GM21717 (cell line): ENCODE data around the gene TBRG1.
A peak's percentile ranks its signal among the peaks of the same experiment; 100 is the strongest.

Source experiments
- ATAC-seq: cut with Tn5 transposase; IDR thresholded peaks from one replicate; pipeline ENCODE4 v1.9.1; 2021; ENCODE audit warnings: mild to moderate bottlenecking, moderate library complexity; ENCODE audit not compliant: unreplicated experiment

The TBRG1 gene

DNA sequence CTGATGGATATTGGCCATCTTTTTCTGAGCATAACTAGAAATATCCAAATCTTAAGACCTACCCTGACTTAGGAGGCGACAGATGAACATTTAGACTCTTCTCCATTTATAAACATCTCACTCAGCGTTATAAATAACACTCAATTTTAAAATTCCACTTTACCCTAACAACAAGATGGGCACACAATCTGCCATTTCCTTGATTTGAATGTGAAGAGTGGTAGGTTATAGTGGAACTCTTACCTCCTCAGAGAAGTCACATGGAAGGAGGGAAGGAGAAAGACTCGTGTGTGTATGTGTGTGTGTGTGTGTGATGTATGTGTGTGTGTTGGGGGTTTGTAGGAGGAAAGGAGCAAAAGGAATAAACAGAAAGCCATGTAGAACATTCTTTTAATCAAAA lies 35.8 kb downstream of the TBRG1 start:
- ATAC-seq: no peak

DNA sequence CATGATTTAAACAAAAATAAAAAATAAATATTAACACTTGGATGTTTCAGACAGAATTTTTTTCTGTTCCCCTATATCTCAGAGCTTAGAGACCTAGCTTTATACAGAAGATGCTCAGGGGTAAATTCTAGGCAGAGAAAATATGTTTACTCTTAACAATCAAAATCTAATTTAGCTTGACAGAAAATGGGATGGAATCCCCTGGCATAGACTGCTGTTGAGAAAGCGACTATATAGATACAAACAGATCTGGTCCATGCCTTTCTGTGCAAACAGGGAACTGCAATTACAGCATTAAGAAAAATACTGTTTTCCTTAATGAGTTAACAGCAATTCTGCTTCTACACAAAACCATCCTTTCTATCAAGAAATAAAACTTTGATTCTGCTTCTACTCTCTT lies 36.3 kb downstream of the TBRG1 start:
- no peak for ATAC-seq

DNA sequence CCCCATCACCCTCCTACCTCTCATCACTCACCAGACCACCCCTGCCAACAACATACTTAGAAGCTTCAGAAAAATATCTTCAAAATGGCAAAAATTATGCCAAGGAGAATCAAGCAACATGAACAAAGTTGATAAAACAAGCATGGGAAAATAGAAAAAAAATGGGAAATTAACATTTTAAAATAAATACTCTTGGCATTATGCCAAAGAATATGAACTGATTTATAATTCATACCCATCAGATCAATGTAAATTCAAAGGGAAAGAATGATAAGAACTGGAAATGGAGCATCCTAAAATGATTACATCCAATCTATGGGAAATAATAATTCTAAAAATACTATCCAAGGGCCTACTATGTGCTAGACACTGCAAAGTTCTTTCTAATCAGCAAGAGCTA lies 38.9 kb downstream of the TBRG1 start:
- ATAC-seq: no peak

DNA sequence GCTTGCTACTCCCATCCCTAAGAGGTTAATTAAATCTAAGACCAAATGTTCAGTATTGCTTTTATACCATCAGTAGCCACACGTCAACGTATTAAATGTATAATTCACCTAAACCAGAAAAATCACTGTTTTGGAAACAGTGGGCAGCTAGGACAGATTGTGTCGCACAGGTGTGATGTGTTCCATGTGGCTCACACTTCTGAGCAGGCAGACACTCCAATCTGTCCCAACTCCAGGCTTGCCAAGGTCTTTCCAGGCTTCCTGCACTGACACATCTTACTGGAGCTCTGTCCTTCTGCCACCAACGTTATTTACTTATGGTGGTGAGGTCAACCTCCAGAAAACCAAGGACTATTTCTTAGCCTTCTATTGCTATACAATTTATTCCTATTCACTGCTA lies 39.4 kb downstream of the TBRG1 start:
- ATAC-seq: no peak

DNA sequence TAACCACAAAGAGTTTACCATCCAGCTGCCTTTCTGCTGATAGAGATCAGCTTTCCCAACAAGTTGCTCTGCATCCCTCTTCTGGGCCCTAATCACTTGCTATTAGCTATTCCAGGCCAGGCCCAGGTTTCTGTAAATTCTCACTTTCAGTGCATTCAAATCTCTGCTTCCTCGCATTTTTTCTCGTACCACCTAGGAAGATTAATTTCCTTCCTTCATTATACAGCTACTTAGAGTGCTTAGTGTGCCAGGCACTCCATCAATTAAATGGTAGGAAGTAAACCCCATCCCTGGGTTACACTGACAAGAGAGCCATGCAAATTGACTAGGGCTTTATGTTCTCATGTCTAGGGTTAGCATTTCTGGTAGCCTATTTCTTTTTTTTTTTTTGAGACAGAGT lies 41.2 kb downstream of the TBRG1 start:
- no peak for ATAC-seq

DNA sequence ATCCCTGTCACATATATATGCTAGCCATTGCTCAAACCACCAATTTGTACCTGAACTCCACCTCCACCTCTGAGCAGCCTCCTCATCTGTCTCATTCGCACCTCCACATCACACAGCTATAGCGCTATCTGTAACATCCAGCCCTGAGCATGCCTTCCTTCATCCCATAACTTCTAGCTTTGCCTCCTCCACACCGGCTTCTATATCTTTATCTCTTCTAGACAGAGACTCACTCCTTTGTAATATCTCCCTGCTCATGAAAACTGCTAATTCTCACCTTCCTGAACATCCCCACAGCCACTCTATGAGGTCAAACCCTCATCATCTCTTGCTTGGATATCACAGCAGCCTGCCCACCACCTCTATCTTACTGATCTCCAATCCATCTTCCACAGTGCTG lies 44.9 kb downstream of the TBRG1 start:
- ATAC-seq: no peak

DNA sequence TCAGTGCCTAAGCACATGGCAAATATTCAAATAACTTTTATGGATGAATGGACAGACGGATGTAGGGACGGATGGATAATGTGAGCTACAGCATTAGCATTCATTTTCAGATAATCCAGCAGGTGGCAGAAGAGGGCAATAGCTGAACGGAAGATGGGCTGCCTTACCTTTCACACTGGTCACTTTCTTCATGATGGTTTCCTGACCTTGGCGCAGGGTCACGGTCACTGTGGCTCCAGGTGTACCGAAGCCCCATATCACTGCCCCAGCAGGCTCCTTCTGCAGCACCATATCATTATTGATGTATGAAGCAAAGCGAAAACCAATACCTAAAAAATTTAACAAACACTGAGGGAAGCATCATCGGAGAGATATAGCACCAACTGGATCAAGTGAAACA lies 46.5 kb downstream of the TBRG1 start:
- ATAC-seq: no peak

DNA sequence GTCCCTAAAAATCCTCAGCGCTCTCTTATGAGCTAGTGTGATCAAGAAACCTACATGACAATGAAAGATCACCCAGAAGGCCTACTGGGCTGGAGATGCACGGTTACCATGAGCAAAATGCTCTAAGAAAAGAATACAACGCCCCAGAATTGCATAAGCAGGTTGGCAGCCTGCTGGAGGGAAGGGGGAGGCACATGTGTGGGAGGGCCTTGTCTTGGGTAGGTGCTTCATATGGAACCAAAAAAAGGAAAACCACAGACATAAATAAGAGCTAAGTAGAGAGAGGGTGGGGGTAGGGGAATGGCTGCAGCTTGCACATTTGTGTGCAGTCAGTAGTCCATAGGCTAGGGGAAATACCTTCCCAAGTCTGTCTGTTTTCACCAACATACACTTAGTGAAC lies 48.1 kb downstream of the TBRG1 start:
- no peak for ATAC-seq

DNA sequence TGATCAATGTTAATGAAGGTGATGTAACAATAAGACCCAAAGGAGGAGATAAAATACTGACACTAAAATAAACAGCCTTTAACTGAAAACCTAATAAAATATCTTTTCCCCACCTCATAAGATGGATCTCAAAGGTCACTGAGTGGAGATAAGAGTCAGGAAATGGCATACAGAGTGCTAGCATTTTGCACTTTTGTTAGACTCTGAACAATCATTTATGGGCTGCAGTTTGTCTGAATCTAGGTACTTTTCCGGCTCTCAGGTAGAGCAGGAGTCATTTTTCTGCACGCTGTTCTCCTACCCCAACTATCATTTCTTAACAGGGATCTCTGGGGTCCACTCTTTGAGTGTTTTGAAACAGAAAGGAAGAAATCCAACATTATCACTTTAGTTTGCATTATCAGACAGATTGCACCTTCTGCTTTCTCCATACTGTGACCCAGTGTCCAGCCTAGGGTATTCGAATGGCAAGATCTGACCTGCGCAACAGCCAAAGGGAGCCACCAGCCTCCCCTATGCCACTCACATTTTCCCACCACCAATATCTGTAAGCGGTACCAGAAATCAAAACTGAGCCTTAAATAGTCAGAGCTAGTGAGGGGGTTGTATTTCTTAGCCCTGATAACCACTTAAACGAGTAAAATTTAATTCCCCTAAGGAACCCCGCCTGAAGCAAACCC lies 50.0 kb downstream of the TBRG1 start:
- ATAC-seq: no peak

DNA sequence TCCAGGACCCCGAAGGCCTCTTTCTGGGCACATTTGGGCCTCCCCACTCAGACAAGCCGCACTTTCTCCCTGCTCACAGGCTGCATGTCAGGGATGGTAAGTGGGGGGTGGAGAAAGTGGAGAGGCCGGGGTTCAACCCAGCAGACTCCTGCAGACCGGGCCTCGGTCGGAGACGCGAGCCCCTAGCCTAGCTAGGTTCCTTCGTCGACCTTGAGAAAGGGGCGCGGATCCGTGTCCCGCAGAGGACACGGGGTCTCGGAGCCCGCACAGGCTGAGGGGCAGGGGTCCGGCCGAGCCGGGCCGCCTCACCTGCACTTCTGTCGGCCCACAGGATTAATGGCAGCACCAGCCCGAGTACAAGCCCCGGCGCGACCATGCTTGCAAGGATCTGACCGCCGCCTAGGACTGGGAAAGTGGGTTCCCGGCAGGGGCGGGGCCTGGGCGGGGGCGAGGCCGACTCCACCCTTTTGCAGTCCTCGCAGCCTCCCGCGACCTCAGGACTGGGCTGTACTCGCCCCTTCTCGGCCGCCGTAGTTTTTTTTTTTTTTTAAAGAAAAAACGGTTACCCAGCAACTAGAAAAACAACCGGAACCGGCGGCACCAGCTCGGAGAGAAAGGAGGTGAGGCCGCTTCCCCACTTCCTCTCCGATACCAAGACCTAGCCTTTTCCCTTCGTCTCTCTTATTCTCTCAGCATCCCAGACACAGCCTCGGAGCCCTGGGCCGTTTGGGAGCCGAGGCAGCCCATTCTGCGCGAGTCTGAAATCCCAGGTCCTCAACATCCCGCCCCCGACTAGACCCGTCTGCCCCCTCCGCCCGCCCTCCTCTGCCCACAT lies 50.9 kb downstream of the TBRG1 start, which contains the start of the genes SIAE and SPA17:
SIAE (minus strand) TSS at position 407 of the 835 bp plus-strand sequence; CDS start at position 376, 31 bp downstream.
SPA17 (plus strand) TSS at position 572 of the 835 bp plus-strand sequence. CDS start 1,361 bp downstream, outside the sequence.
- peak; percentile 92 for ATAC-seq

DNA sequence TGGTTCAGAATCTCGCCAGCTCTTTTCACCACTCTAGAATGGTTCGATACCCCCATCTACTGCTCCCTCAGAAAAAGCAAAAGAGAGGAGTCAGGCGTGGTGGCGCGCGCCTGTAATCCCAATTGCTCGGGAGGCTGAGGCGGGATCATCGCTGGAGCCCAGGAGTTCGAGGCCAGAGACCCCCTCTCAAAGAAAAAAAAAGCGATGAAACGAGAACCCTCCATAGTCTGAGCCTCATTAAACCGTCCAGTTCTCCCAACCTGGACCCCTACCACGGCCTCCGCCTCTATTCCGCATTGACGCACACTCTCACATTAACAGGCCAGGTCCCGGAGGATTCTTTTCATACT lies 51.5 kb downstream of the TBRG1 start:
- ATAC-seq: no peak

DNA sequence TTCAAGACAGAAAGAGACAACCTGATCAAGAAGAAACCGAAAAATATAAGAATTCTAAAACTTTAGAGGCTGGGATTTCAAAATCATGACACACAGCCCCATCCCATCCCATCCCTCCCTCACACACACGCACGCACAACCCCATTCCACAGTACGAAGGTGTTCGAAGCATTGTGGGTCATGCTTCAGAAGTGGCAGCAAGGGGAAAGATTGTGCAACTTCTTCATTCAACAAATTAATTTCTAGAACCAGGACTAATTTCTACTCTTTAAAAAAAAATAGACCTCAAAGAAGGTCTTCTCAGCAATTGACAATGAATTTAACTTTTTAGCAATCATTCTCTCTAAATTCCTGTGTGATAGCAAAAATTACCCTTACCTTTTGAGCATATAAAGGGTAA lies 51.9 kb downstream of the TBRG1 start:
- ATAC-seq: no peak

DNA sequence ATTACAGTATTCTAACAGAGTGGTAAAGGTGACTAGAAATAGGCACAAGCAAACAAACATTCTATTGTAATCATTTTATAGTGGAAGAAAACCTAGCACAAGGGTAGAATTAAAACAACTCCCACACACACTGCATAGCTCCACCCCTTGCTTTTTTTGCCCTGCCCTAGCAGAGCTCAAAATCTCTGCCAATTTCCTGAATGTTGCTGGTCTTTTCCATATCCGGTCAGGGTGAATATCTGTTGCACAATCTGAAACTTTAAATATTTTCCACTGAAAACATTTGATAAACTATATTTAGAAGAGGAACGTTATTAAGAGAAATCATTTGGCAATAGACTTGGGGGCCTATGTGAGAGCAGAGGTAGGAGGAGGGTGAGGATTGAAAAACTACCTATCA lies 53.7 kb downstream of the TBRG1 start:
- ATAC-seq: no peak

DNA sequence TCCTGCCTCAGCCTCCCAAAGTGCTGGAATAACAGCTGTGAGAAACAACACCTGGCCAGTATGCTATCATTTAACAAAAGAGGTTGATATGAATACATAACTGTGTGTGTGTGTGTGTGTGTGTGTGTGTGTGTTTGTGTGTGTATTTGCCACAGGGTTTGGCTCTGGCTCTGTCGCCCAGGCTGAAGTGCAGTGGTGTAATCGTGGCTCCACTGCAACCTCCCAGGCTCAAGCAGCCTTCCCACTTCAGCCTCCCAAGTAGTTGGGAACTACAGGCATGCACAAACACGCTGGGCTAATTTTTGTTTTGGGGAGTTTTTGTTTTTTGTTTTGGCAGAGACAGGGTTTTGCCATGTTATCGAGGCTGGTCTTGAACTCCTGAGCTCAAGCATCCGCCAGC lies 55.8 kb downstream of the TBRG1 start:
- no peak for ATAC-seq

DNA sequence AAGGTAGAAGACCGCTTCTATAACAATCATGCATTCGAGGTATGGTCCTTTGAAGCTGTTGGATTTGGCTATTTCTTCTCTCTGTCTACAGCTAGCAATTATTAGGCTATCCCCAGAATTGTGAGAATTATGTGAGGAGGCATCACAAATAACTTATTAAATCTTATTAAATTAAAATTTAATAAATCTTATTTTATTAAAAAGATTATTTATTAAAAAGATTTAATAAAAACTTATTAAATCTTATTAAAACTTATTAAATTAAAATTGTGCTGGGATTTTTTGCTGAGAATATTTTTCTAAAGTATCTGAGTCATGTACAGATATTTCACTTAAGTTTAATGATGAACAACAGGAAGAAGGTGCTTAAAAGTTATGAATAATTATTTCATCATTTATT lies 58.8 kb downstream of the TBRG1 start:
- ATAC-seq: no peak

DNA sequence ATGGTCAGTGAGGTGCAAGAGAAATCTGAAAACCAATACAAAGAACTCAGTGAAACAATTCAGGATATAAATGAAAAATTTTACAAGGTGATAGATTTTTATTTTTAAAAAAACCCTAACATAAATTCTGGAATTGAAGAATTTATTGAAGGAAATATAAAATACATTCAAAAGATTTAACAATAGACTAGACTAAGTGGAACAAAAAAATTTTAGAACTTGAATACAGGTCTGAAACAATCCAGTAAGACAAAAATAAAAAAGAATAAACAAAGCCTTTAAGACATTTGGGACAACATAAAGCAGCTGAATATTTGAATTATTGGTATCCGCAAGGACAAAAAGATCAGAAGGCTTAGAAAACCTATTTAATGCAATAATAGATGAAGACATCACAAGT lies 59.8 kb downstream of the TBRG1 start:
- no peak for ATAC-seq
